Measurements from ENCODE around the gene RPS16.
"Not testable (repeated sequence)": the region's sequence is repeated elsewhere in the genome, so short reads cannot be mapped to it uniquely, and the experiment has no call there.

The RPS16 gene

GRCh38 chr19:39469036-39469435 lies 33.3 kb upstream of the RPS16 start:
- no peak for DNase-seq (ENCODE audit: low read depth, low spot score)
- H3K4me1 ChIP-seq (ENCODE audit: insufficient read depth, insufficient read length), result no peaks in the 10 kb centered on the region
- H3K27me3 ChIP-seq (ENCODE audit: insufficient read depth, insufficient read length), result no peaks in the 10 kb centered on the region
- no peak overlapping the region for H3K9ac ChIP-seq (ENCODE audit: insufficient read length, low read depth)
- H3K9me3 ChIP-seq (ENCODE audit: insufficient read depth, low read length), result no peaks in the 10 kb centered on the region
- TF ChIP-seq YY1 (IDR thresholded peaks at IDR 0.05; ENCODE audit: insufficient read depth, insufficient read length), result no peak
- no peak for TF ChIP-seq ZNF274 (IDR thresholded peaks at IDR 0.05; ENCODE audit: low read depth, low read length)
- no peak for TF ChIP-seq SUZ12 (IDR thresholded peaks at IDR 0.05; ENCODE audit: extremely low read depth, insufficient read depth, insufficient read length)
- H3K36me3 ChIP-seq (ENCODE audit: insufficient read depth, insufficient read length, low read length), result peaks cover 94% of the 10 kb centered on the region
- H3K4me3 ChIP-seq (ENCODE audit: insufficient read length, low read depth), result no peak overlapping the region

GRCh38 chr19:39467941-39468340 lies 32.2 kb upstream of the RPS16 start:
- no peak for DNase-seq (ENCODE audit: low read depth, low spot score)
- Histone ChIP-seq H3K36me3 (ENCODE audit: insufficient read depth, insufficient read length, low read length) (peaks cover 86% of the 10 kb centered on the region), H3K27me3 (ENCODE audit: insufficient read depth, insufficient read length) (no peaks in the 10 kb centered on the region), H3K4me3 (ENCODE audit: insufficient read length, low read depth) (no peak overlapping the region), H3K9ac (ENCODE audit: insufficient read length, low read depth) (no peak overlapping the region), H3K4me1 (ENCODE audit: insufficient read depth, insufficient read length) (no peaks in the 10 kb centered on the region), H3K9me3 (ENCODE audit: insufficient read depth, low read length) (no peaks in the 10 kb centered on the region)
- TF ChIP-seq YY1 (IDR thresholded peaks at IDR 0.05; ENCODE audit: insufficient read depth, insufficient read length) (no peak), SUZ12 (IDR thresholded peaks at IDR 0.05; ENCODE audit: extremely low read depth, insufficient read depth, insufficient read length) (no peak), ZNF274 (IDR thresholded peaks at IDR 0.05; ENCODE audit: low read depth, low read length) (no peak)

- TF ChIP-seq YY1 (IDR thresholded peaks at IDR 0.05; ENCODE audit: insufficient read depth, insufficient read length) (no peak), SUZ12 (IDR thresholded peaks at IDR 0.05; ENCODE audit: extremely low read depth, insufficient read depth, insufficient read length) (no peak), ZNF274 (IDR thresholded peaks at IDR 0.05; ENCODE audit: low read depth, low read length) (no peak)
These were observed 30.4 kb upstream of the RPS16 start for GRCh38 chr19:39465956-39466747.

GRCh38 chr19:39463403-39463802 lies 27.7 kb upstream of the RPS16 start:
- no peak for DNase-seq (ENCODE audit: low read depth, low spot score)
- TF ChIP-seq ZNF274 (IDR thresholded peaks at IDR 0.05; ENCODE audit: low read depth, low read length) (no peak), YY1 (IDR thresholded peaks at IDR 0.05; ENCODE audit: insufficient read depth, insufficient read length) (no peak), SUZ12 (IDR thresholded peaks at IDR 0.05; ENCODE audit: extremely low read depth, insufficient read depth, insufficient read length) (no peak)
- no peaks in the 10 kb centered on the region for H3K27me3 ChIP-seq (ENCODE audit: insufficient read depth, insufficient read length)
- H3K9me3 ChIP-seq (ENCODE audit: insufficient read depth, low read length), result no peaks in the 10 kb centered on the region
- no peak overlapping the region for H3K4me3 ChIP-seq (ENCODE audit: insufficient read length, low read depth)
- peaks cover 78% of the 10 kb centered on the region for H3K36me3 ChIP-seq (ENCODE audit: insufficient read depth, insufficient read length, low read length)
- no peaks in the 10 kb centered on the region for H3K4me1 ChIP-seq (ENCODE audit: insufficient read depth, insufficient read length)
- H3K9ac ChIP-seq (ENCODE audit: insufficient read length, low read depth), result no peak overlapping the region

More at GRCh38 chr19:39465956-39466747, 30.4 kb upstream of the RPS16 start:
- Histone ChIP-seq H3K36me3 (ENCODE audit: insufficient read depth, insufficient read length, low read length) (peaks cover 78% of the 10 kb centered on the region), H3K4me3 (ENCODE audit: insufficient read length, low read depth) (no peak overlapping the region), H3K27me3 (ENCODE audit: insufficient read depth, insufficient read length) (no peaks in the 10 kb centered on the region), H3K9ac (ENCODE audit: insufficient read length, low read depth) (no peak overlapping the region), H3K9me3 (ENCODE audit: insufficient read depth, low read length) (no peaks in the 10 kb centered on the region), H3K4me1 (ENCODE audit: insufficient read depth, insufficient read length) (no peaks in the 10 kb centered on the region)
- DNase-seq (ENCODE audit: low read depth, low spot score), result no peak

GRCh38 chr19:39451257-39451656 lies 15.5 kb upstream of the RPS16 start:
- H3K27me3 ChIP-seq (ENCODE audit: insufficient read depth, insufficient read length); H3K4me1 ChIP-seq (ENCODE audit: insufficient read depth, insufficient read length); DNase-seq (ENCODE audit: low read depth, low spot score); H3K9ac ChIP-seq (ENCODE audit: insufficient read length, low read depth); H3K9me3 ChIP-seq (ENCODE audit: insufficient read depth, low read length); H3K4me3 ChIP-seq (ENCODE audit: insufficient read length, low read depth): not testable (repeated sequence)
- H3K36me3 ChIP-seq (ENCODE audit: insufficient read depth, insufficient read length, low read length), result peaks cover 53% of the 10 kb centered on the region

GRCh38 chr19:39449116-39449797 lies 13.5 kb upstream of the RPS16 start:
- Histone ChIP-seq H3K4me1 (ENCODE audit: insufficient read depth, insufficient read length) (no peaks in the 10 kb centered on the region), H3K9ac (ENCODE audit: insufficient read length, low read depth) (no peak overlapping the region), H3K9me3 (ENCODE audit: insufficient read depth, low read length) (no peaks in the 10 kb centered on the region), H3K36me3 (ENCODE audit: insufficient read depth, insufficient read length, low read length) (peaks cover 47% of the 10 kb centered on the region), H3K27me3 (ENCODE audit: insufficient read depth, insufficient read length) (no peaks in the 10 kb centered on the region), H3K4me3 (ENCODE audit: insufficient read length, low read depth) (no peak overlapping the region)
- TF ChIP-seq ZNF274 (IDR thresholded peaks at IDR 0.05; ENCODE audit: low read depth, low read length) (no peak), YY1 (IDR thresholded peaks at IDR 0.05; ENCODE audit: insufficient read depth, insufficient read length) (no peak), SUZ12 (IDR thresholded peaks at IDR 0.05; ENCODE audit: extremely low read depth, insufficient read depth, insufficient read length) (no peak)
- DNase-seq (ENCODE audit: low read depth, low spot score), result no peak

- Histone ChIP-seq H3K27me3 (ENCODE audit: insufficient read depth, insufficient read length) (no peaks in the 10 kb centered on the region), H3K4me1 (ENCODE audit: insufficient read depth, insufficient read length) (no peaks in the 10 kb centered on the region), H3K9ac (ENCODE audit: insufficient read length, low read depth) (no peak overlapping the region), H3K9me3 (ENCODE audit: insufficient read depth, low read length) (no peaks in the 10 kb centered on the region), H3K36me3 (ENCODE audit: insufficient read depth, insufficient read length, low read length) (peaks cover 45% of the 10 kb centered on the region), H3K4me3 (ENCODE audit: insufficient read length, low read depth) (no peak overlapping the region)
- TF ChIP-seq ZNF274 (IDR thresholded peaks at IDR 0.05; ENCODE audit: low read depth, low read length), result no peak
- TF ChIP-seq SUZ12 (IDR thresholded peaks at IDR 0.05; ENCODE audit: extremely low read depth, insufficient read depth, insufficient read length), result no peak
- no peak for TF ChIP-seq YY1 (IDR thresholded peaks at IDR 0.05; ENCODE audit: insufficient read depth, insufficient read length)
- no peak for DNase-seq (ENCODE audit: low read depth, low spot score)
These were observed 12.5 kb upstream of the RPS16 start for GRCh38 chr19:39448271-39448670.
